ENCODE data around the gene NSMCE1.

The NSMCE1 gene

DNA sequence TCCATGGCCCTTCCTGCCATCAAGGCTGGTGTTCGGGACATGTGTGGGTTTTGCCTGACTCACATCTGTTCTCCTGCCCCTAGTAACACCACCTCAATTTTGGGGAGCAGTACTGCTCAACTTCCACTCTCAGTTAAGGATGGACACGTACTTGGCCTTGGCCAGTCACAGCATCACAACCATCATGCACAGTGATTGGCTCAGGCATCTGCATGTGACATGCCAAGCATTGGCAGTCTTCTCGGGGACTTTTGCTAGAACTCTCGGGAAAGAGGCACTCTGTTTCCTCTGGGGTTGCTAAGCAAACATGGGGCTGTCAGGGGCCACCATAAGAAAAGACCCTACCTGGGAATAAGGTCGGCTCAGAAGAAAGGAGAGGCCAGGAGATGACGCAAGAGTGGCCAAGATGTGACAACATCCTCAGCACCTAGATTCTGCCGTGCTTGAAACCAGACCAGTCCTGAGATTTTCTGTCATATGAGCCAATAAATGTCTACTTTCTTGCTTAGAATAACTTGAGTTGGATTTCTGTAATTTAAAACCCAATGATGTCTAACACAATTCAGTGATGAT is 77.1 kb downstream of the NSMCE1 start:
- DNase-seq: no peak

GRCh38 chr16:27190316-27190871 is 78.2 kb downstream of the NSMCE1 start:
- no peak for DNase-seq

GRCh38 chr16:27189335-27189972 is 79.1 kb downstream of the NSMCE1 start:
- DNase-seq: no peak

GRCh38 chr16:27188633-27189032 is 79.9 kb downstream of the NSMCE1 start:
- DNase-seq: no peak

- DNase-seq: no peak
Measured at GRCh38 chr16:27185776-27186130, 82.8 kb downstream of the NSMCE1 start.

DNA sequence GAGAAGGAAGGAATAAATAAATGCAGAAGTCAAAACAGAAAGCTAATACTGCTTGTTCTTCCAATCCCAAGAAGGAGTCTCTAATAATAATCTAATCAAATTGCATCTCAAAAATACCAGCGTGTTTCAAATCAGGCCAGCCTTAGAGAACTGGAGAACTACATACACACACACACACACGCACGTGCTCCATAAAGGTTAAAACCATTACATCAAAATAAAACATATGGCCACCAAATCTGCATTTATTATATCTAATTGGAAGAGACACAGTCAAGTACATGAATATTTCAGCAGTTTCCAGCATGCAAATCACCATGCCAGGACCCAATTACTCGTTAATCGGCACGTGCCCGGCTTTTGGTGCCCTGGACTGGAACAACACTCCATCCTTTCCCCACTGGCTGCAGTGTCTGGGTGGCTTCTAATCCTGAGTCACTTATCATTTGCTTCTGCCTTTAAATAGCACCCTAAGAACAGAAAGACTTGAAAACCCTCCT is 85.6 kb downstream of the NSMCE1 start:
- DNase-seq: no peak

- DNase-seq: no peak
Measured at GRCh38 chr16:27181019-27181790, 87.4 kb downstream of the NSMCE1 start.

DNA sequence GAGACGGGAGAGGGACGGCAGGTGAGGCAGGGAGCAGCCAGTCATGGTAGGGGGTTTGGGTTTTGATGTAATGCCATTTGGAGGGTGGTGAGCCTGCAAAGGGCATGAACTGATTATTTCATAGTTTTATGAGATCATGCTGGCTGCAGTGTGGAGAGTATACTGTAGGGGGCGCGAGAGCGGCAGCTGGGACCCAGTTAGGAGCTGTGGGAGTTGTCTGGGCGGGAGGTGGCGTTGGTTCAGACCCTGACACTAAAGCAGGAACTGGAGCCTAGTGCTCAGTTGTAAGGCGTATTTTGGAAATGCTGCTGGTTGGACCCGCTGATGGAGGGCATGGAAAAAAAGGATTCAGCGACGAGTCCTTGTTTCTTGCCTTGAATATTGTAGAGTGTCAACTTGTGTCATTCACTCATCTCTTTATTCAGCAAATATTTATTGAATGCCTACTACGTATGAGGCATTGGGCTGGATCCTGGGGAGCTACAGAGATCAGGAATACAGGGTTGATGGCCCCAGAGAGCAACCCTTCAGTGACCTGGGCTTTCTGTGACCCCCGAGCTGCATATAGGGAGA is 89.0 kb downstream of the NSMCE1 start:
- peak; percentile 19 for DNase-seq

DNA sequence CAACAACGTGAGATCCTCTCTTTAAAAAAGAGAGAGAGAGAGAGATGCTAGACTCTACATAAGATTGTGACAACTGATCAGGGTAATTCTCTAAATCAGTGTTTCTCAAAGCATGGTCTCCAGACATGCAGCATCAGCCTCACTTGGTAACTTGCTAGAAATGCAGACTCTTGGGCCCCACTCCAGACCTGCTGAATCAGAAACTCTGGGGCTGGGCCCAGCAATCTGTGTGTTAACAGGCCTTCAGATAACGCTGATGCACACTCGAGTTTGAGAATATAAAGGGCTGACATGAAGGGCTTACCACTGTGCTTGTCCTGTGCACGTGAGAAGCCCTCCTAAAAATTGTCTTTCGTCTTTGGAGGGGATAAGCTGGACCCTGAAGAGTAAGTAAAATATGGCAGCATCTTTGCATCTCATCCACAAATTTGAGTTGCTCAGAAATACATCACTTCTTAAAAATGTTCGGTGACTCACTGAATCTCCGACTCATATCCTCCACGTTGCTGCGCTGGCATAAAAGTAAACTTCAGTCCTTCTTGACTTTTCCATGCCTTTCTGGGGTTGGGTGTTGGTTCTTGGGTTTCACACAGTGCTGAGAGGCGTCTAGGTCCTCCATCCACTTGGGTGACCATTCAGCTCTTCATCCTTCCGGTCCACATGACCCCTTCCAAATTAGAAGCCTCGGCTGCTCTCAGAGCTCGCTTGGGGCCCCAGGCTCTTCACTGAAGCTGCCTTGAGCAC is 91.4 kb downstream of the NSMCE1 start:
- no peak for DNase-seq

- DNase-seq: no peak
Measured at GRCh38 chr16:27175888-27176287, 92.7 kb downstream of the NSMCE1 start.
